DMS153 treated with DMSO at 0.1 percent for 48 hours (cell line): ENCODE results near the gene PMF1.
A peak's percentile ranks its signal among the peaks of the same experiment; 100 is the strongest.

Experiments used
- DNase-seq: peaks from one replicate; lab custom pipeline; 2025; ENCODE audit not compliant: unreplicated experiment; lab: John Stamatoyannopoulos, UW

Gene PMF1

DNA sequence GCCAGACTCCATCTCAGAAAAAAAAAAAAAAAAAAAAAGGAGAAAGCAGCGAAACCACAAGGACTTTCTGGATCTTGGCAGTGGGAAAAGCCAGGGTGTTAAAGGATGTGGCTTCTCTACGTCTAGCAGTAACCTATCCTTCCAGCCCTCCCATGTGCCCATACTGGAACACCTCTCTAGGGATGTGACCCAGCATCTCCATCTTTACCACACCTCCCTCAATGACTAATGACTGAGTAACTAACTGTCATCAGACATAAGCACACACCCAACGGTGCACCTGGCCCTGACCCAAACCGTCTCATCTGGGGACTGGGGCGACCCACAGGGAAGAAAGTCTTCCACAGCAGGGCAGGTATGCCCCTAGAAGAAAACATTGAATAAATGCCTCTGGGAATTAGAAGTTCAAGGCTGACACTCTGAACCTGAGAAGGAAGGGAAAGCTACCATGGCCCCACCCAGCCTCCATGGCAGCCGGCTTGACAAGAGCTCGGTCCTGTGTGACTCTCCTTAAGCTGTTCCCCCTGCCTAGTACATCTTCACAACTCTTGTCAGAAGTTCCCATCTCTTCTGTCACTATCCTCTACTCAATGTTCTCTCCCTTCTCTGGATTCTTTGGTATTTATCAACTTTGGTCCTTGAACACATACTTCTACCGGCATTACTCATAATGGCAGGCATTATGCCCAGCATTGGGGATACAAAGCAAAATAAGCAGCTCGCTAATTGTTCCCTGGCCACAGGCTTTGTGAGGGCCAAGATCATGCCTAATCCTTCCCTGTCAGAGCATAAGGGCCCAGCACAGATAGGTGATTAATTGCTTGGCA is 49.9 kb downstream of the PMF1 start:
- no peak for DNase-seq

DNA sequence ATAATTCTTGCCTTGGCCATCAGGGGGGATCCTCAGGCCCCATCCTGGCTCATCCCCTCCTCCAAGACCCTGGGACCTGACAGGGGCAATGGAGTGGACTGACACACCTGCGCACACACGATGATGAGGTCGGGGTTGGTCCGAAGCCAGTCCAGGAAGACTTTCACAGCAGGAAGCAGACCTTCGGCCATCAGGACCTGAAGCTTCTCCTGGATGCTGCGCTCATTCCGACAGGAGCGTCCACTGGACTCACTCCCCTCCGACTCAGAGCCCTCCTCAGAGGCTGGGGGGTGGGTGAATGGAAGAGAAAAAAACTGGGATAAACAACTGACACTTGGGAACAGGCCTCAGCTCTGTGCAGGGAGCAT is 50.5 kb downstream of the PMF1 start:
- no peak for DNase-seq

DNA sequence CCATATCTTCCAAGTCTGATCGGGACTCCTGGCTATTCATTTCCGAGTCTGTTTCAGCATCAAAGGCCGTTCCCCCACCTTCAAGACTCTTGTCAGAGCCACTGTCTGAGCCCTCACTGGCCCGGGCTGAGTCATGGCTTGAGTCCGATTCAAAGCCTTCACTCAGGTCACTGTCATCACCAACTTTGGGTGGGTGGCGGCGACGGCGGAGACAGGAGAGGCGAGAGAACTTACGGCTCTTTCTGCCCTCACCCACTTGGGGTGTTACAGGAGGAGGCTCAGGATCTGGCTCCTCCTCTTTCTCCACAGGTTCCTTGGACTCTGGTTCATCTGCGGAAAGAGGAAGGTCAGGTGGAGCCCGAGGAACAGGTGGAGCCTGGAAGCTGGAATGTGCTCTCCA is 53.2 kb downstream of the PMF1 start:
- no peak for DNase-seq

DNA sequence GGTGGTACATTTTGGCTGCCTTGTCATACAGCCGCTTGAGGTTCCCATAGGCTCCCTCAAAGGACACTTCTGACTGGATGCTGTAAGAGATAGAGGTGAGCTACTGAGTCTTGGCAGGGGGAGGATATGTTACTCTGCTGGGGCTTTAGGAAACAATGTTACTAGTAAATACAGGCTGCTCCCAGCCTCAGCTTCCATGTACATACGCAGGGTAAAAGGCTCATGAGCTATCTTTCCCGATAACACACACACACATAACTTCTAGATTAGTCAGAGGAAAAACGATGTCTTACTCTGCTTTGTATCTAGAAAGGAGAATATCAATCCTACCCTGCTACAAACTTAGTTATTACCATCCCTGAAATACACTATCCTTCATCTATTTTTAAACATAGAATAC is 55.5 kb downstream of the PMF1 start:
- DNase-seq: no peak

- DNase-seq: no peak
These were observed 57.5 kb downstream of the PMF1 start for GRCh38 chr1:156270314-156270713.

DNA sequence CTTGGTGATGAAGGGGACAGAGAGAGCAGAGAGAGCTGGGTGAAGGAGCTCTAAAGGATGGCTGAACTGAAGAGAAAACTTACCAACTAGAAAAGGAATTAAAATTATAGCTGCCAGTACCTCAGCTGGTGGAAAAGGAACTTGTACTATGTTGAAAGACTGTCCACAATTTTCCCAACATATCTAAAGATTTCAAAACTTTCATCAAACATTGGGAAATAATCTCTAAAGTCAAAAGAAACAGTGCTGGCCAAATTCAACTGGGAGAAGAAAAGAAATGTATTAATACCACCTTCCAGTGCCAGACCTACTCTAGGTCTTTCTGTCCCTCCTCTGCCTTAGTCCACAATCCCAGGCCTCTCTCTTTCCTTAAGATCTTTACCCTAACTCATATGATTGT is 63.7 kb downstream of the PMF1 start:
- no peak for DNase-seq

DNA sequence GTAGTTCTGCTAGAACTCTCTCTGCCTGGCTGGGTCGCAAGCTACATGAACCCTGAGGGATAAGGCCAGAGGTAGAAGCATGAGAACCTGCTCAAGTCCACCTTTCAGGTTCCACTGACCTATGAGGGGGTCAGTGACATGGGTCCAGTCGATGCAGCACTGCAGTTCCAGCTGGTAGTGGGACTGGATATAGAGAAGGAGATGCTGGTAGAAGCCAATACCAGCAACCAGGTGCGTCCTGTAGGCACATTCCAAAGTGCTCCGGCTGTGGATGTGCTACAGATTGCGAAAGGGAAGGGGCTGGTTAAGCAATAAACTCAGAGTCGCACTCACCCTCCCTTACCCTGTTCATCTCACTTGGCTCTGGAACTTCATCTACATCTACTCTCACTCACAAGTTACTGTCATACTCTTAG is 64.2 kb downstream of the PMF1 start:
- DNase-seq: no peak

DNA sequence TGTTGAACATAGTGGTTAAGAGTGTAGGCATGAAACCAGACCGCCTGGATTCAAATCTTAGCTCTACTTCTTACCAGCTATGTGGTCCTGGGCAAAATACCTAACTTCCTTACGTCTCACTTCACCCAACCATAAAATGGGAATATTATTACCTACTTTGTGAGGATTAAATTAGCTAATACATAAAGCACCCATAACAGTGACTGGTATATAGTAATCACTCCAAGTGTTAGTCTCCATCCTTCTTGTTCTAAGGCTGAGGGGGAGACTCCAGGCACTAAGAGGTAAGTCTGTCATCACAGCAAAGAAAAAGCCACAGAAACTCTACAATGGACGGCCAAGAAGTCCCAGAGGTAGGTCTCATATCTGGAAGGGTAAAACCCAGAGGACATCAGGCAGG is 67.0 kb downstream of the PMF1 start:
- DNase-seq: no peak

- no peak for DNase-seq
These were observed 68.5 kb downstream of the PMF1 start for GRCh38 chr1:156281281-156281680.

DNA sequence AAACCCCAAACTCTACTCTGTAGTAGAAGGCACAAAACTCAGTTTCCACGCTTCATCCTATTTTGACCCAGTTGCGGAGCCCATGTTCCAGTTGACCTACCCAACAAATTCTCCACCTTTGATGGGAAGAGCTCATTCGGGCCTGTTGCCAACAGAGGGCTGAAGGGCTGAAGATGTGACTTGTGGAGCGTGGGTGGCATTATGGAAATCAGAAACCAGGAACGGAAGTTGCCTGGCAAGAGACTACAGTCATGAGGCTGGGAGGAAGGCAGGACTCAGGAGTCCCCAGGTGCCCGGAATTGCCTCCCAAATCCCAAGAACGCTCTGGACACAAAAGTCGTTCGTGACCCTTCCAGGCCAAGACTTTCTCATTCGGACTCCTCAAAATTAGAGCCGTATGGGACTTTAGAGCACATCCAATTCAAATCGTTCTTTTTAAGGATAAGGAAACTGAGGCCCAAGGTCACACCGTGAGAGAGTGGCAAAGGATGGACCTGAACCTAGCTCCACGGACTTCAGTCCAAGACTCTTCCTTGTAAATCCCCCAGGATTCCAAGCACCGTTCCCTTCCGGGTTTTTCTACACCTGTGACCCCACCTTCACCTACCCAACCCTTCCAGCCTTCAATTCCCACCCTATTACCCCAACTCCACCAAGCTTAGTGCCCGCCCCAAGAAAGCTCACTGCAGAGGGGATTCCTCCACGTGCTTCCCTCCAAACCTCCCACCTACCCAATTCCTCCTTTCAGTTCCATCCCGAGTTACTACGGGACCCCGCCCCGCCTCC is 69.1 kb downstream of the PMF1 start:
- DNase-seq: peak; percentile 50

DNA sequence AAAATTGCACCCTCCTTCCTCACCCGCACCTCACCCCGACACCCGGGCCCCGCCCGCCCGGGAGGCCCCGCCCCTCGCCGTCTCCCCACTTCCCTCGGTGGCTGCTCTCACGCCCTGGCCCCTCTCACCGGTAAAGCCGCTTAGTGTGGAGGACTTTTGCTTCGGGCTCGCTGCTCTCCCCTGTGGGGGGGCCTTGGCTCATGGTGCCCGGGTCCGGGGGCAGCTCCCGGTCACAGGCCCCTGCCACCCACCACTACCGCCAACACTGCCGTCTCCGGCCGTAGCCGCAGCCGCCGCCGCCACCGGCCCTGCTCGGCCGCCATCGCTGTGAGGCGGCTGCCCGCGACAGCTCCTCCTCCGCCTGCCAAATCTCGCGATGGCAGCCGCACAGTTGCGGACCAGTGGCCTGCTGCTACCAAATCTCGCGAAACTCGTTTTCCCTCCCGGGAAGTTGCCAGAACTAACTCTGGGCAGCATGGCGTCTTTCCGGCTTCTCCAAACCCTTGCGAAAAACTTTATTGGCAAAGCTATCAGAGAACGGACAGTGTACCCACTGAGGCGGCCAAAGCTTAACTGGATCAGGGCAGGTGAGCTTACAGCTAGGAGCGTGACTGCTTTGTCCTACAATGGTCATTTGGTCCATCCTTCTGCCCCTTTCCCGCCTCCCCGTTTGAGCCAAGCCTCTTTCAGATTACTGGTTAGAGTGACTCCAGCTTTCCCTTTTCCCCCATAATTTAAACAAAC is 69.8 kb downstream of the PMF1 start, which contains the start of gene SMG5:
SMG5 (minus strand) TSS at position 347 of the 744 bp plus-strand sequence; CDS start at position 202, 145 bp downstream.
- peak; percentile 100 for DNase-seq

GRCh38 chr1:156283521-156283920 is 70.7 kb downstream of the PMF1 start:
- no peak for DNase-seq

DNA sequence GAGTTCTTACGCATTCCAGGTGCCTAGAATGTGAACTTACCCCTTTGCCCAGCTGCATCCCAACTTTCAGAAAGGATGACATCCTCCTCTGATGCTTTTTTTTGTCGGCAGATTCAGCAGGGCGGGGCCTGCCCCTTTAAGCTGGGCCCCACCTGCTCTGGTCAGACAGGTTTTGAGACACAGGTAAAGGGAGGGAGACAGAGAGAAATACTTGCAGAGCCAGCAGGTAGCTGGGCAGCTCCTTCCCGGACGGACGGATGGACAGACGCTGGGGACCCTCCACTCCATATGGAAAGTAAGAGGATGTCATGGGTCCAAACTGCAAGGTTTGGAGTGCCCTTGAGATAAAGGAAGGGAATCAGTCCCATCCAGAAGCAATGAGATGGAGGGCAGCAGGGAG is 71.3 kb downstream of the PMF1 start, which contains the start of gene TMEM79:
TMEM79 (plus strand) TSS at position 214 of the 400 bp plus-strand sequence. CDS start 902 bp downstream, outside the sequence.
- DNase-seq: no peak

DNA sequence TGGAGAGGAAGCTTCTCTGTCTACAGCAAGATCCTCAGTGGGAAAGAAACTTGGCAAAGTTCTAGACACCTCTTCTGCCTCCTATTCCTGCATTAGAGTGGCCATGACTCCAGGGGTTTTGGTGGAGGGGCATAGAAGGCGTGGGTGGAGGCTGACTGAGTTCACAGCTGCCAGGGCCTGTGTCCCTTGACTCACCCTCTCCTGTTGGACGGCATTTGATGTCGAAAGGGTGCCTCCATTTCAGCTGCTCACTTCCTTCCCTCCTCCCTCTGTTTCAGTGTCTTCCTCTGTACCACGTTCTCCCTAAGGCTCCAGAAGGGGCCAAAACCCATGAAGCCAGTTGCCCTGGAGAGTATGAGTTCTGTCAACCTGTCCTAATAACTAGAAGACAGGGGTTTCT is 72.0 kb downstream of the PMF1 start:
- DNase-seq: no peak

DNA sequence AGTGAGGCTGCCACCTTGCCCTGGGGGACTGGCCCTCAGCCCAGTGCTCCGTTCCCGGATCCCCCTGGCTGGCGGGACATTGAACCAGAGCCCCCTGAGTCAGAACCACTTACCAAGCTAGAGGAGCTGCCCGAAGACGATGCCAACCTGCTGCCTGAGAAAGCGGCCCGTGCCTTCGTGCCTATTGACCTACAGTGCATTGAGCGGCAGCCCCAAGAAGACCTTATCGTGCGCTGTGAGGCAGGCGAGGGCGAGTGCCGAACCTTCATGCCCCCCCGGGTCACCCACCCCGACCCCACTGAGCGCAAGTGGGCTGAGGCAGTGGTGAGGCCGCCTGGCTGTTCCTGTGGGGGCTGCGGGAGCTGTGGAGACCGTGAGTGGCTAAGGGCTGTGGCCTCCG is 72.6 kb downstream of the PMF1 start:
- no peak for DNase-seq

DNA sequence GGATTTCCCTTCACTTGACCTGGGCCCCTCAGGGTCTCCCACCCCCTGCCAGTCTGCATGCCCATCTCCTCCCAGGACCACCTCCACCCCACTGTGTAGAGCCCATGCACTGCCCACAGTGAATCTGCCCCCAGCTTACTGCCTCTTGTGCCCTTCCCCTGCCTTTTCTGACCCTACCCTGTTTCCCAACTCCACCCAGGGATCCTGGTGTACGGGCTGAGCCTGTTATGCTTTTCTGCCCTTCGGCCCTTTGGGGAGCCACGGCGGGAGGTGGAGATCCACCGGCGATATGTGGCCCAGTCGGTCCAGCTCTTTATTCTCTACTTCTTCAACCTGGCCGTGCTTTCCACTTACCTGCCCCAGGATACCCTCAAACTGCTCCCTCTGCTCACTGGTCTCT is 73.3 kb downstream of the PMF1 start:
- no peak for DNase-seq
